ENCODE data around the gene ZDHHC18.

DNA sequence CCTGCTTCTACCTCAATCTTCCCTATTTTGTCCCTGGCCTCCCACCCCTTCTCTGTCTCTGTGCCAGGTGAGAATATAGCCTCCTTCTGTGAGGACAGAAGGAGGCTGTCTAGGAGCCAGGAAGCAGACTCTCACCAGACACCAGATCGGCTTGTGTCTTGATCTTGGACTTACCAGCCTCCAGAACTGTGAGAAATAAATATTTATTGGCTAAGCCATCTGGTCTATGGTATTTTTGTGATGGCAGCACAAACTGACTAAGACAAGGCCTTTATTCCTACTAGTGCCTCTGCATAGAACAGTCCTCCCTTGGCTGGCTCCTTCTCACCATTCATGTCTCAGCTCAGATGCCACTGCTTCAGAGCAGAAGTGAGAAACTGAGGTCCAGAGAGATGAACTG lies 61.7 kb downstream of the ZDHHC18 start:
- no peak for TF ChIP-seq CTCF (IDR thresholded peaks at IDR 0.05)
- no peak for TF ChIP-seq ZFX (IDR thresholded peaks at IDR 0.05; ENCODE audit: borderline replicate concordance)
